ENCODE data around the gene PTPRT. TPM values are rescaled to one million over a fixed set of nuclear protein-coding genes. Genes with fewer than 3 reads are reported as not detected.

Gene PTPRT
- total and polyA plus RNA-seq, 4 donors = 0.14 to 2.8 (median 0.40) TPM

DNA sequence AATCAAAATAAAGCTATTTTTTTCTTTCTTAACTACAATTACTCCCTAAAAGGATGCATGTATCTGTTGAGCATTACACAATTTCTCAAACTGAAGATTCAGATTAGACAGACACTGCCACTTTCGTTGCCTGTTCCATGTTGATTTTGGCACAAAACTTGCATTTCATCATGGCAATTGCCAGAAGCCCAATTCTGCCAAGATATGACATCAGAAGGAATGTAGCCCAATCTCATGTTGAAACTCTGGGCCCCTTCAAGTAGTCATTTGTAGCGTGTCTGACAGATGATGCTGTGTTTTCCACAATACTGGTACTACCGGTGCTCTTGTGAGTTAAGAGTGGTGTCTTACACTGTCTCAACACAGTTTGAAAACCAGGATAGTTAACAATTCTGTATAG is 705.4 kb downstream of the PTPRT start:
- peaks cover 0 to 2% (median under 1%) of the 10 kb centered on the region in 4 donors for H3K27me3 ChIP-seq (ENCODE audit: control insufficient read depth in 4 of 4, insufficient read depth in 4 of 4, low read length in 3 of 4)
- H3K4me1 ChIP-seq (ENCODE audit: control insufficient read depth in 4 of 4, insufficient read depth in 4 of 4, low read length in 3 of 4) = peaks cover 0 to 5% (median 0%) of the 10 kb centered on the region in 4 donors
- no peak for DNase-seq (ENCODE audit: low spot score)
- no peak overlapping the region for H3K27ac ChIP-seq (ENCODE audit: low read depth in 1 of 2, low read length in 2 of 2)
- TF ChIP-seq, protein P1, sequence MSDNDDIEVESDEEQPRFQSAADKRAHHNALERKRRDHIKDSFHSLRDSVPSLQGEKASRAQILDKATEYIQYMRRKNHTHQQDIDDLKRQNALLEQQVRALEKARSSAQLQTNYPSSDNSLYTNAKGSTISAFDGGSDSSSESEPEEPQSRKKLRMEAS (IDR thresholded peaks at IDR 0.05) = no peak
- peak; percentile 68 for TF ChIP-seq FOXA2 (IDR thresholded peaks at IDR 0.05)
- no peak for TF ChIP-seq JUND (IDR thresholded peaks at IDR 0.05)
- no peaks in the 10 kb centered on the region for H3K36me3 ChIP-seq (ENCODE audit: control insufficient read depth in 4 of 4, insufficient read depth in 3 of 4, low read depth in 1 of 4, low read length in 3 of 4)
- 57% methylated on average over 3 of the region's 3 CpGs for WGBS
- H3K9ac ChIP-seq (ENCODE audit: low read depth in 1 of 2, low read length in 2 of 2) = no peak overlapping the region
- no peak overlapping the region for H3K4me3 ChIP-seq (ENCODE audit: low read depth in 1 of 3, low read length in 3 of 3)
- H3K9me3 ChIP-seq (ENCODE audit: control insufficient read depth in 4 of 4, low read length in 3 of 4) = no peaks in the 10 kb centered on the region

GRCh38 chr20:42483730-42484303 is 705.9 kb downstream of the PTPRT start:
- TF ChIP-seq GABPA (IDR thresholded peaks at IDR 0.05 in 1 of 2, conservative IDR thresholded peaks at IDR 0.05 in 1 of 2) (no peak), FOXA2 (IDR thresholded peaks at IDR 0.05) (no peak), RAD21 (IDR thresholded peaks at IDR 0.05) (peak in 1 of 2 donors; percentile 54), FOXA1 (IDR thresholded peaks at IDR 0.05) (no peak), CTCF (IDR thresholded peaks at IDR 0.05; ENCODE audit: low read depth, low read length, missing input control) (peak; percentile 17), RXRA (IDR thresholded peaks at IDR 0.05) (no peak), HNF4A (conservative IDR thresholded peaks at IDR 0.05) (no peak), HNF4G (IDR thresholded peaks at IDR 0.05) (no peak)
- TF ChIP-seq, protein P2, sequence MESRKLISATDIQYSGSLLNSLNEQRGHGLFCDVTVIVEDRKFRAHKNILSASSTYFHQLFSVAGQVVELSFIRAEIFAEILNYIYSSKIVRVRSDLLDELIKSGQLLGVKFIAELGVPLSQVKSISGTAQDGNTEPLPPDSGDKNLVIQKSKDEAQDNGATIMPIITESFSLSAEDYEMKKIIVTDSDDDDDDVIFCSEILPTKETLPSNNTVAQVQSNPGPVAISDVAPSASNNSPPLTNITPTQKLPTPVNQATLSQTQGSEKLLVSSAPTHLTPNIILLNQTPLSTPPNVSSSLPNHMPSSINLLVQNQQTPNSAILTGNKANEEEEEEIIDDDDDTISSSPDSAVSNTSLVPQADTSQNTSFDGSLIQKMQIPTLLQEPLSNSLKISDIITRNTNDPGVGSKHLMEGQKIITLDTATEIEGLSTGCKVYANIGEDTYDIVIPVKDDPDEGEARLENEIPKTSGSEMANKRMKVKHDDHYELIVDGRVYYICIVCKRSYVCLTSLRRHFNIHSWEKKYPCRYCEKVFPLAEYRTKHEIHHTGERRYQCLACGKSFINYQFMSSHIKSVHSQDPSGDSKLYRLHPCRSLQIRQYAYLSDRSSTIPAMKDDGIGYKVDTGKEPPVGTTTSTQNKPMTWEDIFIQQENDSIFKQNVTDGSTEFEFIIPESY (IDR thresholded peaks at IDR 0.05) = no peak
- Histone ChIP-seq H3K9ac (ENCODE audit: low read depth in 1 of 2, low read length in 2 of 2) (no peak overlapping the region), H3K27me3 (ENCODE audit: control insufficient read depth in 4 of 4, insufficient read depth in 4 of 4, low read length in 3 of 4) (peaks cover 0 to 2% (median under 1%) of the 10 kb centered on the region in 4 donors), H3K4me1 (ENCODE audit: control insufficient read depth in 4 of 4, insufficient read depth in 4 of 4, low read length in 3 of 4) (peaks cover 0 to 5% (median 0%) of the 10 kb centered on the region in 4 donors), H3K4me3 (ENCODE audit: low read depth in 1 of 3, low read length in 3 of 3) (no peak overlapping the region), H3K27ac (ENCODE audit: low read depth in 1 of 2, low read length in 2 of 2) (no peak overlapping the region), H3K36me3 (ENCODE audit: control insufficient read depth in 4 of 4, insufficient read depth in 3 of 4, low read depth in 1 of 4, low read length in 3 of 4) (no peaks in the 10 kb centered on the region), H3K9me3 (ENCODE audit: control insufficient read depth in 4 of 4, low read length in 3 of 4) (no peaks in the 10 kb centered on the region)
- DNase-seq (ENCODE audit: low spot score) = no peak
- 32% methylated on average over 6 of the region's 6 CpGs for WGBS

GRCh38 chr20:42482808-42483207 is 706.9 kb downstream of the PTPRT start:
- no peaks in the 10 kb centered on the region for H3K36me3 ChIP-seq (ENCODE audit: control insufficient read depth in 4 of 4, insufficient read depth in 3 of 4, low read depth in 1 of 4, low read length in 3 of 4)
- WGBS = 83% methylated on average over 3 of the region's 3 CpGs
- H3K27me3 ChIP-seq (ENCODE audit: control insufficient read depth in 4 of 4, insufficient read depth in 4 of 4, low read length in 3 of 4) = peaks cover 0 to 3% (median 1%) of the 10 kb centered on the region in 4 donors
- H3K9ac ChIP-seq (ENCODE audit: low read depth in 1 of 2, low read length in 2 of 2) = no peak overlapping the region
- H3K9me3 ChIP-seq (ENCODE audit: control insufficient read depth in 4 of 4, low read length in 3 of 4) = no peaks in the 10 kb centered on the region
- H3K27ac ChIP-seq (ENCODE audit: low read depth in 1 of 2, low read length in 2 of 2) = no peak overlapping the region
- no peak for TF ChIP-seq NR2F2 (IDR thresholded peaks at IDR 0.05)
- no peak for TF ChIP-seq GABPA (IDR thresholded peaks at IDR 0.05 in 1 of 2, conservative IDR thresholded peaks at IDR 0.05 in 1 of 2)
- TF ChIP-seq RXRA (IDR thresholded peaks at IDR 0.05) = no peak
- TF ChIP-seq FOXA2 (IDR thresholded peaks at IDR 0.05) = no peak
- TF ChIP-seq HNF4G (IDR thresholded peaks at IDR 0.05) = no peak
- H3K4me3 ChIP-seq (ENCODE audit: low read depth in 1 of 3, low read length in 3 of 3) = no peak overlapping the region
- no peak for DNase-seq (ENCODE audit: low spot score)
- peaks cover 0 to 5% (median 0%) of the 10 kb centered on the region in 4 donors for H3K4me1 ChIP-seq (ENCODE audit: control insufficient read depth in 4 of 4, insufficient read depth in 4 of 4, low read length in 3 of 4)

Data from liver (tissue), 9 donors.